ENCODE data around the gene NXPE1. TPM values are rescaled to one million over a fixed set of nuclear protein-coding genes. Genes with fewer than 3 reads are reported as not detected.

NXPE1 gene
- total RNA-seq, 1 donor from 2014 or later = not detected

GRCh38 chr11:114501901-114502300 is 57.8 kb downstream of the NXPE1 start:
- Mint-ChIP-seq H3K4me1 (ENCODE audit: unreplicated experiment) (no peaks in the 10 kb centered on the region), H3K4me3 (ENCODE audit: unreplicated experiment) (no peak overlapping the region), H3K9me3 (ENCODE audit: unreplicated experiment) (no peaks in the 10 kb centered on the region), H3K27me3 (ENCODE audit: unreplicated experiment) (no peaks in the 10 kb centered on the region), H3K27ac (ENCODE audit: unreplicated experiment) (no peak overlapping the region), H3K36me3 (ENCODE audit: low read depth, unreplicated experiment) (no peaks in the 10 kb centered on the region)
- no peak for TF ChIP-seq CTCF (IDR thresholded peaks at IDR 0.05; ENCODE audit: unreplicated experiment)
- no peak for DNase-seq (ENCODE audit: low spot score)

DNA sequence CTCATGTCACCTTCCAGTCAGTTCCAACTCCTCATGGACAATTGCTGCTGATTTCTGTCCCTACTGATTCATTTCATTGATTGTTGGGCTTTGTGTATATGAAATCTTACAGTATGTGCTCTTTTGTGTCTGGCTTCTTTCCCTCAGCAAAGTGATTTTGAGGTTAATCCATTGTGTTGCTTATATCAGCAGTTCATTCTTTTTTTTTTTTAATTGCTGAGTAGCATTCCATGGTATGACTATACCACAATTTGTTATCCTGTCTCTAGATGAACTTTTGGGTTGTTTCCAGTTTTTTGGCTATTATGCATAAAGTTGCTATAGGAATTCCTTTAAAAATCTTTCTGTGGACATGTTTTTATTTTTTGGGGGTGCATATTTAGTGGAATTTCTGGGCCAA is 59.9 kb downstream of the NXPE1 start:
- H3K36me3 Mint-ChIP-seq (ENCODE audit: low read depth, unreplicated experiment) = no peaks in the 10 kb centered on the region
- TF ChIP-seq CTCF (IDR thresholded peaks at IDR 0.05; ENCODE audit: unreplicated experiment) = no peak
- no peaks in the 10 kb centered on the region for H3K4me1 Mint-ChIP-seq (ENCODE audit: unreplicated experiment)
- no peak overlapping the region for H3K4me3 Mint-ChIP-seq (ENCODE audit: unreplicated experiment)
- H3K27me3 Mint-ChIP-seq (ENCODE audit: unreplicated experiment) = no peaks in the 10 kb centered on the region
- H3K27ac Mint-ChIP-seq (ENCODE audit: unreplicated experiment) = no peak overlapping the region
- no peaks in the 10 kb centered on the region for H3K9me3 Mint-ChIP-seq (ENCODE audit: unreplicated experiment)
- DNase-seq (ENCODE audit: low spot score) = no peak

GRCh38 chr11:114496915-114497314 is 62.8 kb downstream of the NXPE1 start:
- no peak for TF ChIP-seq CTCF (IDR thresholded peaks at IDR 0.05; ENCODE audit: unreplicated experiment)
- Mint-ChIP-seq H3K4me3 (ENCODE audit: unreplicated experiment) (no peak overlapping the region), H3K27me3 (ENCODE audit: unreplicated experiment) (no peaks in the 10 kb centered on the region), H3K9me3 (ENCODE audit: unreplicated experiment) (no peaks in the 10 kb centered on the region), H3K36me3 (ENCODE audit: low read depth, unreplicated experiment) (no peaks in the 10 kb centered on the region), H3K4me1 (ENCODE audit: unreplicated experiment) (no peaks in the 10 kb centered on the region), H3K27ac (ENCODE audit: unreplicated experiment) (no peak overlapping the region)
- no peak for DNase-seq (ENCODE audit: low spot score)

DNA sequence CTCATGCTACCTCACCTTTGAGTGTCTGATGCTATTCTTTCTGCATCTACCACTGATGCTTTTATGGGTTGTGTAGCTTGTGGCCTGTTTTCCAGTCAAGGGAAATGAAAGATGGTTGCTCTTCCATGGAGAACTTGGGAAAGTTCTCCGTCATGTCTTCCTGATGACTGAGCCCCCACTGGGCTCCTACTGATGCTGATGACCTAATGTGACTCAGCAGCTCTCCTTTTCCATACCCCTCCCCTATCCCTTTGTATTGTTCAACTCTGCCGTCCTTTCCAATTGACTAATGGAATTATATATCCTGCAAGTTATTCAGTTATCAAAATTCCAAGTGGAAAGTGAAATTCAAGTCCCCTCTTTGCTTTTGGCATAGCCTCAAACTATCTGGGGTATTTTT is 75.8 kb downstream of the NXPE1 start:
- Mint-ChIP-seq H3K4me1 (ENCODE audit: unreplicated experiment) (peaks cover 12% of the 10 kb centered on the region), H3K36me3 (ENCODE audit: low read depth, unreplicated experiment) (no peaks in the 10 kb centered on the region), H3K27ac (ENCODE audit: unreplicated experiment) (no peak overlapping the region), H3K9me3 (ENCODE audit: unreplicated experiment) (no peaks in the 10 kb centered on the region), H3K27me3 (ENCODE audit: unreplicated experiment) (no peaks in the 10 kb centered on the region), H3K4me3 (ENCODE audit: unreplicated experiment) (no peak overlapping the region)
- no peak for DNase-seq (ENCODE audit: low spot score)
- TF ChIP-seq CTCF (IDR thresholded peaks at IDR 0.05; ENCODE audit: unreplicated experiment) = no peak

- Mint-ChIP-seq H3K9me3 (ENCODE audit: unreplicated experiment) (no peaks in the 10 kb centered on the region), H3K27ac (ENCODE audit: unreplicated experiment) (no peak overlapping the region), H3K4me3 (ENCODE audit: unreplicated experiment) (no peak overlapping the region), H3K27me3 (ENCODE audit: unreplicated experiment) (no peaks in the 10 kb centered on the region), H3K4me1 (ENCODE audit: unreplicated experiment) (peaks cover 18% of the 10 kb centered on the region), H3K36me3 (ENCODE audit: low read depth, unreplicated experiment) (no peaks in the 10 kb centered on the region)
- no peak for TF ChIP-seq CTCF (IDR thresholded peaks at IDR 0.05; ENCODE audit: unreplicated experiment)
- DNase-seq (ENCODE audit: low spot score) = no peak
Measured at GRCh38 chr11:114482114-114482513, 77.6 kb downstream of the NXPE1 start.
